Measurements from ENCODE around the gene TSR3. TPM values are rescaled to one million over a fixed set of nuclear protein-coding genes. Genes with fewer than 3 reads are reported as not detected.

Gene TSR3
- total and polyA plus RNA-seq, 11 donors: 46.3 to 108 (median 60.0) TPM

DNA sequence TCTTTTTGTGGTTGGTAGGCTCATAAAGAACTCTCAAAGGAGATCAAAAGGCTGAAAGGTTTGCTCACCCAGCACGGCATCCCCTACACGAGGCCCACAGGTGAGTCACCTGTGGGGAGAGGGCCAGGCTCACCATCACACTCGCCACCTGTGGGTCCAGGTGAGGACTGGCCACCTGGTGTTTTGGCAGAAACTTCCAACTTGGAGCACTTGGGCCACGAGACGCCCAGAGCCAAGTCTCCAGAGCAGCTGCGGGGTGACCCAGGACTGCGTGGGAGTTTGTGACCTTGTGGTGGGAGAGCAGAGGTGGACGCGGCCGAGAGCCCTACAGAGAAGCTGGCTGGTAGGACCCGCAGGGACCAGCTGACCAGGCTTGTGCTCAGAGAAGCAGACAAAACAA is 11.1 kb upstream of the TSR3 start:
- no peak for TF ChIP-seq POLR2A (IDR thresholded peaks at IDR 0.05)
- TF ChIP-seq, protein P1, sequence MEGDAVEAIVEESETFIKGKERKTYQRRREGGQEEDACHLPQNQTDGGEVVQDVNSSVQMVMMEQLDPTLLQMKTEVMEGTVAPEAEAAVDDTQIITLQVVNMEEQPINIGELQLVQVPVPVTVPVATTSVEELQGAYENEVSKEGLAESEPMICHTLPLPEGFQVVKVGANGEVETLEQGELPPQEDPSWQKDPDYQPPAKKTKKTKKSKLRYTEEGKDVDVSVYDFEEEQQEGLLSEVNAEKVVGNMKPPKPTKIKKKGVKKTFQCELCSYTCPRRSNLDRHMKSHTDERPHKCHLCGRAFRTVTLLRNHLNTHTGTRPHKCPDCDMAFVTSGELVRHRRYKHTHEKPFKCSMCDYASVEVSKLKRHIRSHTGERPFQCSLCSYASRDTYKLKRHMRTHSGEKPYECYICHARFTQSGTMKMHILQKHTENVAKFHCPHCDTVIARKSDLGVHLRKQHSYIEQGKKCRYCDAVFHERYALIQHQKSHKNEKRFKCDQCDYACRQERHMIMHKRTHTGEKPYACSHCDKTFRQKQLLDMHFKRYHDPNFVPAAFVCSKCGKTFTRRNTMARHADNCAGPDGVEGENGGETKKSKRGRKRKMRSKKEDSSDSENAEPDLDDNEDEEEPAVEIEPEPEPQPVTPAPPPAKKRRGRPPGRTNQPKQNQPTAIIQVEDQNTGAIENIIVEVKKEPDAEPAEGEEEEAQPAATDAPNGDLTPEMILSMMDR (IDR thresholded peaks at IDR 0.05): no peak
- Histone ChIP-seq H3K4me3 (no peak overlapping the region), H3K4me1 (peaks cover 0 to 5% (median 0%) of the 10 kb centered on the region in 12 donors), H3K36me3 (peaks cover 0 to 85% (median 75%) of the 10 kb centered on the region in 9 donors), H3K27me3 (no peaks in the 10 kb centered on the region), H3K9me3 (no peaks in the 10 kb centered on the region), H3K27ac (no peak overlapping the region)
- ATAC-seq: no peak
- 82 to 92% (median 90%) methylated on average over 9 to 11 of the region's 11 CpGs for WGBS, 4 donors
- DNase-seq: peak in 1 of 5 donors; percentile 58
- intact Hi-C loops (cut with DNase I): no loop called here

DNA sequence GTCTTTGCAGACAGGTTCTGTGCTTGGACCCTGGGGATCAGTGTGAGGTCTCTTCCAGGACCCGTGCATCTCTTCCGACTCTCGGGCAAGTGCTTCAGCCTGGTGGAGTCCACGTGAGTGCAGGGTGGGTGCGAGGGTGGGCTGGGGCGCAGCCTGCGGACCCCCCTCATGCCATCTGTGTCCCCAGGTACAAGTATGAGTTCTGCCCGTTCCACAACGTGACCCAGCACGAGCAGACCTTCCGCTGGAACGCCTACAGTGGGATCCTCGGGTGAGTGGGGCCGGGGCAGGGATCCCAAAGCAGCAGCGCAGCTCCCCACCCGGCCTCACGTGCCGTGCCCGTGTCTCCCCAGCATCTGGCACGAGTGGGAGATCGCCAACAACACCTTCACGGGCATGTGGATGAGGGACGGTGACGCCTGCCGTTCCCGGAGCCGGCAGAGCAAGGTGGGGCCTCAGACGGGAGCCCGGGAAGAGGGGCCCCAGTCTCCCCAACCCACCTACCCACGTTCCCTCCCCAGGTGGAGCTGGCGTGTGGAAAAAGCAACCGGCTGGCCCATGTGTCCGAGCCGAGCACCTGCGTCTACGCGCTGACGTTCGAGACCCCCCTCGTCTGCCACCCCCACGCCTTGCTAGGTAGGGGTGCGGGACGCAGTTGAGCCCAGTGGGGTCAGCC is 10.1 kb upstream of the TSR3 start:
- peaks cover 0 to 77% (median 69%) of the 10 kb centered on the region in 9 donors for H3K36me3 ChIP-seq
- WGBS, 4 donors: 93 to 95% (median 93%) methylated on average over 24 to 43 of the region's 43 CpGs
- peak in 1 of 5 donors; percentile 57 for DNase-seq
- TF ChIP-seq POLR2A (IDR thresholded peaks at IDR 0.05): no peak
- TF ChIP-seq, protein P1 (IDR thresholded peaks at IDR 0.05): no peak
- no peak overlapping the region for H3K4me3 ChIP-seq
- no peak for ATAC-seq
- intact Hi-C loops (cut with DNase I): no loop called here
- peaks cover 0 to 7% (median 0%) of the 10 kb centered on the region in 12 donors for H3K4me1 ChIP-seq
- no peaks in the 10 kb centered on the region for H3K9me3 ChIP-seq
- no peak overlapping the region for H3K27ac ChIP-seq
- no peaks in the 10 kb centered on the region for H3K27me3 ChIP-seq

- H3K4me3 ChIP-seq: no peak overlapping the region
- intact Hi-C loops (cut with DNase I): no loop called here
- peaks cover 0 to 29% (median 3%) of the 10 kb centered on the region in 12 donors for H3K4me1 ChIP-seq
- H3K27ac ChIP-seq: no peak overlapping the region
- DNase-seq (no peak), ATAC-seq (peak in 2 of 4 donors; percentile 31 to 58)
- H3K27me3 ChIP-seq: no peaks in the 10 kb centered on the region
- 73 to 79% (median 77%) methylated on average over 19 of the region's 19 CpGs for WGBS, 4 donors
- TF ChIP-seq, protein P1 (IDR thresholded peaks at IDR 0.05): no peak
- no peak for TF ChIP-seq POLR2A (IDR thresholded peaks at IDR 0.05)
- H3K9me3 ChIP-seq: no peaks in the 10 kb centered on the region
- H3K36me3 ChIP-seq: peaks cover 0 to 44% (median 32%) of the 10 kb centered on the region in 9 donors
Measured at GRCh38 chr16:1357906-1358566, 6.4 kb upstream of the TSR3 start.

Data from heart left ventricle (tissue), 16 donors.